SK-N-SH (cell line): ENCODE measurements around the gene PAX9. TPM values are rescaled to one million over a fixed set of nuclear protein-coding genes. Genes with fewer than 3 reads are reported as not detected.

Experiments used
- CTCF ChIA-PET: fragments of 300-600, 350-600 bp; formaldehyde crosslinking; extraction: SDS; loops from one replicate; lab custom pipeline; 2021; lab: Yijun Ruan, JAX
- POLR2A ChIA-PET: fragments of 350-600 bp; sonication (Branson Sonifier 250); formaldehyde crosslinking; extraction: SDS; loops from one replicate; lab custom pipeline; 2020; ENCODE audit warnings: antibody characterized with exemption, inconsistent platforms; lab: Yijun Ruan, JAX
- DNase-seq: peaks from one replicate; pipeline ENCODE4 v3.0.0; 2012
- H2AFZ ChIP-seq: fragments of 200-600 bp; sonication (generic); 2 replicates; pipeline ENCODE4 v1.8.1; 2016; ENCODE audit warnings: antibody characterized with exemption, mild to moderate bottlenecking, low read depth
- H3F3A ChIP-seq: fragments of 200-600 bp; sonication (generic); replicated peaks from 2 replicates; pipeline ENCODE3; 2016; ENCODE audit warnings: antibody characterized with exemption, mild to moderate bottlenecking; ENCODE audit not compliant: insufficient read depth
- H3K27ac ChIP-seq, 2 experiments: fragments of 200-500 bp in 1 of 2; fragments of 200-600 bp in 1 of 2; sonication (Bioruptor generic) in 1 of 2; sonication (generic), shearing (Covaris generic) in 1 of 2; 2 replicates each; pipeline versions ENCODE4 v1.5.1 to v1.6.1; 2014 to 2016; ENCODE audit warnings: low read depth in 2 of 2, inconsistent platforms in 1 of 2, low read length in 1 of 2, mild to moderate bottlenecking in 1 of 2, mixed read lengths in 1 of 2
- H3K27me3 ChIP-seq: fragments of 200-600 bp; sonication (generic), shearing (Covaris generic); 2 replicates; pipeline ENCODE4 v1.6.1; 2016; ENCODE audit warnings: mixed run types; ENCODE audit not compliant: insufficient read depth
- H3K36me3 ChIP-seq, 2 experiments: fragments of 200-500 bp in 1 of 2; fragments of 200-600 bp in 1 of 2; sonication (Bioruptor generic) in 1 of 2; sonication (generic) in 1 of 2; replicated peaks in 1 of 2; 2 replicates each; pipeline versions ENCODE3 to v1.5.1; 2014 to 2016; ENCODE audit warnings: low read length in 1 of 2, mild to moderate bottlenecking in 1 of 2; ENCODE audit not compliant: insufficient read depth in 2 of 2, control insufficient read depth in 1 of 2
- H3K4me1 ChIP-seq, 2 experiments: fragments of 200-500 bp in 1 of 2; fragments of 200-600 bp in 1 of 2; sonication (Bioruptor generic) in 1 of 2; sonication (generic), shearing (Covaris generic) in 1 of 2; 2 replicates each; pipeline versions ENCODE4 v1.5.1 to v1.6.1; 2014 to 2016; ENCODE audit warnings: low read depth in 1 of 2, low read length in 1 of 2, mixed run types in 1 of 2; ENCODE audit not compliant: insufficient read depth in 2 of 2, control insufficient read depth in 1 of 2
- H3K4me2 ChIP-seq: fragments of 200-600 bp; sonication (generic), shearing (Covaris generic); 2 replicates; pipeline ENCODE4 v1.6.1; 2017; ENCODE audit warnings: mixed run types
- H3K4me3 ChIP-seq, 2 experiments: fragments of 200-500 bp in 1 of 2; fragments of 200-600 bp in 1 of 2; sonication (Bioruptor generic) in 1 of 2; sonication (generic), shearing (Covaris generic) in 1 of 2; 2 replicates each; pipeline versions ENCODE4 v1.5.1 to v1.8.1; 2014 to 2016; ENCODE audit warnings: low read depth in 2 of 2, inconsistent platforms in 1 of 2, low read length in 1 of 2, mild to moderate bottlenecking in 1 of 2, mixed read lengths in 1 of 2, moderate library complexity in 1 of 2
- H3K79me2 ChIP-seq: fragments of 200-600 bp; sonication (generic); 2 replicates; pipeline ENCODE4 v1.8.1; 2017; ENCODE audit warnings: mild to moderate bottlenecking; ENCODE audit not compliant: insufficient read depth
- H3K9ac ChIP-seq: fragments of 200-600 bp; sonication (generic); 2 replicates; pipeline ENCODE4 v1.6.1; 2017; ENCODE audit warnings: mixed run types
- H3K9me2 ChIP-seq: fragments of 200-600 bp; sonication (generic); 2 replicates; pipeline ENCODE4 v1.6.1; 2017; ENCODE audit warnings: mixed run types
- H3K9me3 ChIP-seq: fragments of 200-600 bp; sonication (generic); 2 replicates; pipeline ENCODE4 v1.6.1; 2017; ENCODE audit warnings: mixed run types, mild to moderate bottlenecking, moderate library complexity
- H4K20me1 ChIP-seq: fragments of 200-600 bp; sonication (generic); 2 replicates; pipeline ENCODE4 v1.6.1; 2017; ENCODE audit warnings: mild to moderate bottlenecking, mixed run types; ENCODE audit not compliant: insufficient read depth
- CHD2 ChIP-seq: fragments of 150-350 bp; IDR thresholded peaks from 2 replicates; pipeline ENCODE4 v1.6.1; 2018; ENCODE audit warnings: low read length; ENCODE audit not compliant: partially characterized antibody
- ELF1 ChIP-seq: IDR thresholded peaks from 2 replicates; pipeline ENCODE4 v1.4.0; 2012
- FOSL2 ChIP-seq: IDR thresholded peaks from 2 replicates; pipeline ENCODE4 v1.4.0; 2012; ENCODE audit warnings: low read depth, mild to moderate bottlenecking, moderate library complexity, borderline replicate concordance
- MAX ChIP-seq: IDR thresholded peaks from 2 replicates; pipeline ENCODE4 v1.4.0; 2012; ENCODE audit warnings: low read depth
- MEF2A ChIP-seq: IDR thresholded peaks from 2 replicates; pipeline ENCODE4 v1.4.0; 2012; ENCODE audit warnings: low read depth, borderline replicate concordance
- RAD21 ChIP-seq: IDR thresholded peaks from 2 replicates; pipeline ENCODE4 v1.6.1; 2012; ENCODE audit warnings: mild to moderate bottlenecking, low read length
- RFX5 ChIP-seq: IDR thresholded peaks from 2 replicates; pipeline ENCODE4 v1.6.1; 2012; ENCODE audit warnings: mild to moderate bottlenecking, improper control_type of control experiment, low read length
- RXRA ChIP-seq: IDR thresholded peaks from 2 replicates; pipeline ENCODE4 v1.4.0; 2012; ENCODE audit warnings: low read depth, mild to moderate bottlenecking, borderline replicate concordance
- TCF12 ChIP-seq: IDR thresholded peaks from 2 replicates; pipeline ENCODE4 v1.4.0; 2012
- WGBS: methylation state at CpG from one replicate; pipeline ENCODE4 v1.1.6; 2017; ENCODE audit warnings: low lambda C conversion rate; 5-methylcytosine and 5-hydroxymethylcytosine counted together
- polyA plus RNA-seq, 3 experiments: library from polyadenylated mRNA; depleted of rRNA; stranded (reverse); fragments of >200 nt; gene quantifications; 2 replicates each; pipeline ENCODE4 v1.2.3, GENCODE V29; 2012
- TF ChIP-seq, protein P1 (sequence below): IDR thresholded peaks from 2 replicates; pipeline ENCODE4 v1.6.1; 2012; ENCODE audit warnings: mild to moderate bottlenecking, low read depth, low read length, moderate library complexity
- TF ChIP-seq, protein P2 (sequence below): fragments of 150-350 bp; IDR thresholded peaks from 2 replicates; pipeline ENCODE4 v1.6.1; 2017; ENCODE audit warnings: antibody characterized with exemption, low read length, low read depth, borderline replicate concordance
- TF ChIP-seq, protein P3 (sequence below): IDR thresholded peaks from 2 replicates; pipeline ENCODE4 v1.4.0; 2012; ENCODE audit warnings: low read depth, borderline replicate concordance

The PAX9 gene
- polyA plus RNA-seq, 1 of the 3 experiments (the other 2 are of a cell fraction): not detected

DNA sequence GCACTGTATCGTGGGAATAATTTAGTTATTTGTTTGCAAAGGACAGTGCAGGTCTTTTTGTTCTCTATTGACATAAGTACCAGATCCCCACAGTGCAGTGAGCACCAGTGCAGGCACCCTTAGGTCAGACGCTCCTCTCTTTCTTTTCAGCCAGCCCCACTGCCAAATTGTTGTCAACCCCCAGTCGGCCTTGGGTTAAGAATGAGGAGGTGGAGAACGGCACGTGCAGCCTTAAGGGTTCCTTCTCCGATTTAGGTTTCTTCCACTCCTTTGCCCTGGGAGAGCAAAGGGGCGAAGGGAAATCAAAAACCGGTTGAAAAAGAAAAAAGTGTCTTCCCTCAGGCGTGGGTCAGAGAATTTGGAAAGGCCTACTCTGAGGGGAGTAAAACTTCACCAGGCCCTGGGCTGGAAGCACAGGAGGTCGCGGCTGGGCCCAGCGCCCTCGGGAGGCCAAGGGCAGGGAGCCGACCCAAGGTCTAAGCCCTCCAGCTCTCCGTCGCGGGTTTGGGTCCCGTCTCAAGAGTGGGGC, 4.3 kb downstream of the PAX9 start (continued):
- TF ChIP-seq, protein P1, sequence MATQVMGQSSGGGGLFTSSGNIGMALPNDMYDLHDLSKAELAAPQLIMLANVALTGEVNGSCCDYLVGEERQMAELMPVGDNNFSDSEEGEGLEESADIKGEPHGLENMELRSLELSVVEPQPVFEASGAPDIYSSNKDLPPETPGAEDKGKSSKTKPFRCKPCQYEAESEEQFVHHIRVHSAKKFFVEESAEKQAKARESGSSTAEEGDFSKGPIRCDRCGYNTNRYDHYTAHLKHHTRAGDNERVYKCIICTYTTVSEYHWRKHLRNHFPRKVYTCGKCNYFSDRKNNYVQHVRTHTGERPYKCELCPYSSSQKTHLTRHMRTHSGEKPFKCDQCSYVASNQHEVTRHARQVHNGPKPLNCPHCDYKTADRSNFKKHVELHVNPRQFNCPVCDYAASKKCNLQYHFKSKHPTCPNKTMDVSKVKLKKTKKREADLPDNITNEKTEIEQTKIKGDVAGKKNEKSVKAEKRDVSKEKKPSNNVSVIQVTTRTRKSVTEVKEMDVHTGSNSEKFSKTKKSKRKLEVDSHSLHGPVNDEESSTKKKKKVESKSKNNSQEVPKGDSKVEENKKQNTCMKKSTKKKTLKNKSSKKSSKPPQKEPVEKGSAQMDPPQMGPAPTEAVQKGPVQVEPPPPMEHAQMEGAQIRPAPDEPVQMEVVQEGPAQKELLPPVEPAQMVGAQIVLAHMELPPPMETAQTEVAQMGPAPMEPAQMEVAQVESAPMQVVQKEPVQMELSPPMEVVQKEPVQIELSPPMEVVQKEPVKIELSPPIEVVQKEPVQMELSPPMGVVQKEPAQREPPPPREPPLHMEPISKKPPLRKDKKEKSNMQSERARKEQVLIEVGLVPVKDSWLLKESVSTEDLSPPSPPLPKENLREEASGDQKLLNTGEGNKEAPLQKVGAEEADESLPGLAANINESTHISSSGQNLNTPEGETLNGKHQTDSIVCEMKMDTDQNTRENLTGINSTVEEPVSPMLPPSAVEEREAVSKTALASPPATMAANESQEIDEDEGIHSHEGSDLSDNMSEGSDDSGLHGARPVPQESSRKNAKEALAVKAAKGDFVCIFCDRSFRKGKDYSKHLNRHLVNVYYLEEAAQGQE: no peak
- no peak for TF ChIP-seq MAX

GRCh38 chr14:36666416-36667206, 5.0 kb downstream of the PAX9 start:
- H3K27ac ChIP-seq: no peak overlapping the region
- ChIA-PET CTCF (no interaction called here), POLR2A (no interaction called here)
- no peaks in the 10 kb centered on the region for H3K9me2 ChIP-seq
- WGBS: 48% methylated on average over 3 of the region's 68 CpGs
- H3K79me2 ChIP-seq: no peaks in the 10 kb centered on the region
- no peaks in the 10 kb centered on the region; a peak in 1 of 4 replicates for H3K4me1 ChIP-seq
- H3K9ac ChIP-seq: no peak overlapping the region
- no peaks in the 10 kb centered on the region for H3F3A ChIP-seq
- H2AFZ ChIP-seq: no peak overlapping the region
- DNase-seq: no peak
- no peaks in the 10 kb centered on the region for H4K20me1 ChIP-seq
- no peak overlapping the region for H3K4me3 ChIP-seq
- H3K4me2 ChIP-seq: no peak overlapping the region
- TF ChIP-seq, protein P2, sequence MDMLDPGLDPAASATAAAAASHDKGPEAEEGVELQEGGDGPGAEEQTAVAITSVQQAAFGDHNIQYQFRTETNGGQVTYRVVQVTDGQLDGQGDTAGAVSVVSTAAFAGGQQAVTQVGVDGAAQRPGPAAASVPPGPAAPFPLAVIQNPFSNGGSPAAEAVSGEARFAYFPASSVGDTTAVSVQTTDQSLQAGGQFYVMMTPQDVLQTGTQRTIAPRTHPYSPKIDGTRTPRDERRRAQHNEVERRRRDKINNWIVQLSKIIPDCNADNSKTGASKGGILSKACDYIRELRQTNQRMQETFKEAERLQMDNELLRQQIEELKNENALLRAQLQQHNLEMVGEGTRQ: no peak
- TF ChIP-seq FOSL2 (no peak), TCF12 (no peak), CHD2 (no peak), MEF2A (no peak), RAD21 (no peak), RFX5 (no peak), ELF1 (no peak), RXRA (no peak)
- TF ChIP-seq, protein P3, sequence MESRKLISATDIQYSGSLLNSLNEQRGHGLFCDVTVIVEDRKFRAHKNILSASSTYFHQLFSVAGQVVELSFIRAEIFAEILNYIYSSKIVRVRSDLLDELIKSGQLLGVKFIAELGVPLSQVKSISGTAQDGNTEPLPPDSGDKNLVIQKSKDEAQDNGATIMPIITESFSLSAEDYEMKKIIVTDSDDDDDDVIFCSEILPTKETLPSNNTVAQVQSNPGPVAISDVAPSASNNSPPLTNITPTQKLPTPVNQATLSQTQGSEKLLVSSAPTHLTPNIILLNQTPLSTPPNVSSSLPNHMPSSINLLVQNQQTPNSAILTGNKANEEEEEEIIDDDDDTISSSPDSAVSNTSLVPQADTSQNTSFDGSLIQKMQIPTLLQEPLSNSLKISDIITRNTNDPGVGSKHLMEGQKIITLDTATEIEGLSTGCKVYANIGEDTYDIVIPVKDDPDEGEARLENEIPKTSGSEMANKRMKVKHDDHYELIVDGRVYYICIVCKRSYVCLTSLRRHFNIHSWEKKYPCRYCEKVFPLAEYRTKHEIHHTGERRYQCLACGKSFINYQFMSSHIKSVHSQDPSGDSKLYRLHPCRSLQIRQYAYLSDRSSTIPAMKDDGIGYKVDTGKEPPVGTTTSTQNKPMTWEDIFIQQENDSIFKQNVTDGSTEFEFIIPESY: no peak
- no peaks in the 10 kb centered on the region for H3K36me3 ChIP-seq
- no peaks in the 10 kb centered on the region for H3K9me3 ChIP-seq
- peaks cover 38% of the 10 kb centered on the region for H3K27me3 ChIP-seq
